Prostate gland (tissue), 2 donors: Measurements from ENCODE around the gene SUCLG2. TPM values are rescaled to one million over a fixed set of nuclear protein-coding genes. Genes with fewer than 3 reads are reported as not detected.

Source experiments
- DNase-seq: peaks from one replicate; pipeline ENCODE4 v3.0.0-alpha.2; 2019; ENCODE audit warnings: low spot score
- H3K27ac ChIP-seq, 2 donors: fragments of 200-600 bp; sonication (generic); 2 replicates each; pipeline ENCODE4 v1.5.1; 2017 to 2019
- H3K27me3 ChIP-seq: fragments of 200-600 bp; sonication (generic); replicated peaks from 2 replicates; pipeline ENCODE4 v1.5.1; 2019; ENCODE audit not compliant: insufficient read depth
- H3K36me3 ChIP-seq, 2 donors: fragments of 200-600 bp; sonication (generic); 1 replicate in 1 of 2; 2 replicates in 1 of 2; pipeline versions ENCODE4 v1.5.1 to v1.8.1; 2017 to 2019
- H3K4me1 ChIP-seq: fragments of 200-600 bp; sonication (generic); replicated peaks from 2 replicates; pipeline ENCODE4 v1.5.1; 2019
- H3K4me3 ChIP-seq, 2 donors: fragments of 200-600 bp; sonication (generic); 2 replicates each; pipeline ENCODE4 v1.5.1; 2017 to 2019
- H3K9me3 ChIP-seq: fragments of 200-600 bp; sonication (generic); 2 replicates; pipeline ENCODE4 v1.5.1; 2017
- CTCF ChIP-seq, 4 experiments: fragments of 200-600 bp in 2 of 4; fragments of 450-650 bp in 2 of 4; sonication (generic) in 2 of 4; IDR thresholded peaks; 1 replicate in 3 of 4; 2 replicates in 1 of 4; pipeline ENCODE4 v1.5.1; 2016 to 2019; ENCODE audit warnings: antibody characterized with exemption in 4 of 4, mild to moderate bottlenecking in 2 of 4, moderate library complexity in 2 of 4
- POLR2A ChIP-seq: fragments of 450-650 bp; IDR thresholded peaks from one replicate; pipeline ENCODE4 v1.6.1; 2016; ENCODE audit warnings: antibody characterized with exemption, mild to moderate bottlenecking
- POLR2AphosphoS5 ChIP-seq: sonication (generic); formaldehyde crosslinking; IDR thresholded peaks from one replicate; pipeline ENCODE4 v1.6.1; 2017; ENCODE audit warnings: antibody characterized with exemption
- WGBS: methylation state at CpG from one replicate; pipeline ENCODE4 v1.1.5; 2018; 5-methylcytosine and 5-hydroxymethylcytosine counted together
- intact Hi-C: fragments of 100-400 bp; cut with DNase I; formaldehyde crosslinking; loops from one replicate; pipeline ENCODE4 v1.14.2; 2022
- total RNA-seq, 2 donors: library from RNA; depleted of rRNA; stranded (reverse); fragments of >200 nt; gene quantifications; one replicate each; pipeline ENCODE4 v1.1.0, GENCODE V29; 2016

Gene SUCLG2
- total RNA-seq, 2 donors from 2014 or later: 33.2 to 65.4 TPM

- intact Hi-C loops: no loop called here
- TF ChIP-seq POLR2AphosphoS5: no peak
- no peak for TF ChIP-seq CTCF (IDR thresholded peaks at IDR 0.05)
- TF ChIP-seq POLR2A: no peak
- DNase-seq: no peak
- Histone ChIP-seq H3K27ac (no peak overlapping the region), H3K4me1 (no peaks in the 10 kb centered on the region), H3K27me3 (no peaks in the 10 kb centered on the region), H3K4me3 (no peak overlapping the region), H3K9me3 (no peaks in the 10 kb centered on the region), H3K36me3 (no peaks in the 10 kb centered on the region)
- WGBS: 63% methylated on average over 1 of the region's 1 CpG
These were observed 6.7 kb upstream of the SUCLG2 start for GRCh38 chr3:67661089-67661488.

DNA sequence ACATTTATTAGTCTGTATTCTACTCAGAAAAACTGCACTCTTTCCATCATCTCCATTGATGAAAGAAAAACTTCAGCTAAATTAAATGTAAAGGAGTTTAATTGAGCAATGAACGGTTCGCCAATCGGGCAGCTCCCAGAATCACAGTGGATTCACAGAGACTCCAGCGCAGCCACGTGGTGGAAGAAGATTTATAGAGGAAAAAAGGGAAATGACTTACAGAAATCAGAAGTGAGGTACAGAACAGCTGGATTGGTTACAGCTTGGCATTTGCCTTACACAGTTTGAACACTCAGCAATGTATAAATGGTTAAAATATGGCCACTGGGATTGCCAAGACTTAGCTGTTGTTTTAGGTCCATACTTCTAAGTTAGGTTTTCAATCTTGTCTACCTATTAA lies 2.8 kb upstream of the SUCLG2 start:
- Histone ChIP-seq H3K9me3 (no peaks in the 10 kb centered on the region), H3K27ac (no peak overlapping the region), H3K4me3 (no peak overlapping the region), H3K27me3 (no peaks in the 10 kb centered on the region), H3K4me1 (no peaks in the 10 kb centered on the region), H3K36me3 (no peaks in the 10 kb centered on the region)
- no peak for TF ChIP-seq POLR2A
- TF ChIP-seq CTCF (IDR thresholded peaks at IDR 0.05): no peak
- no peak for TF ChIP-seq POLR2AphosphoS5
- intact Hi-C loops: no loop called here
- WGBS: 83% methylated on average over 5 of the region's 5 CpGs
- DNase-seq: no peak

- 94% methylated on average over 2 of the region's 2 CpGs for WGBS
- no peaks in the 10 kb centered on the region for H3K4me1 ChIP-seq
- TF ChIP-seq POLR2AphosphoS5 (no peak), CTCF (IDR thresholded peaks at IDR 0.05) (no peak), POLR2A (no peak)
- no peaks in the 10 kb centered on the region for H3K36me3 ChIP-seq
- H3K9me3 ChIP-seq: no peaks in the 10 kb centered on the region
- intact Hi-C loops: no loop called here
- H3K27ac ChIP-seq: no peak overlapping the region
- no peaks in the 10 kb centered on the region for H3K27me3 ChIP-seq
- H3K4me3 ChIP-seq: no peak overlapping the region
- DNase-seq: no peak
These were observed 2.2 kb upstream of the SUCLG2 start for GRCh38 chr3:67656614-67657013.

DNA sequence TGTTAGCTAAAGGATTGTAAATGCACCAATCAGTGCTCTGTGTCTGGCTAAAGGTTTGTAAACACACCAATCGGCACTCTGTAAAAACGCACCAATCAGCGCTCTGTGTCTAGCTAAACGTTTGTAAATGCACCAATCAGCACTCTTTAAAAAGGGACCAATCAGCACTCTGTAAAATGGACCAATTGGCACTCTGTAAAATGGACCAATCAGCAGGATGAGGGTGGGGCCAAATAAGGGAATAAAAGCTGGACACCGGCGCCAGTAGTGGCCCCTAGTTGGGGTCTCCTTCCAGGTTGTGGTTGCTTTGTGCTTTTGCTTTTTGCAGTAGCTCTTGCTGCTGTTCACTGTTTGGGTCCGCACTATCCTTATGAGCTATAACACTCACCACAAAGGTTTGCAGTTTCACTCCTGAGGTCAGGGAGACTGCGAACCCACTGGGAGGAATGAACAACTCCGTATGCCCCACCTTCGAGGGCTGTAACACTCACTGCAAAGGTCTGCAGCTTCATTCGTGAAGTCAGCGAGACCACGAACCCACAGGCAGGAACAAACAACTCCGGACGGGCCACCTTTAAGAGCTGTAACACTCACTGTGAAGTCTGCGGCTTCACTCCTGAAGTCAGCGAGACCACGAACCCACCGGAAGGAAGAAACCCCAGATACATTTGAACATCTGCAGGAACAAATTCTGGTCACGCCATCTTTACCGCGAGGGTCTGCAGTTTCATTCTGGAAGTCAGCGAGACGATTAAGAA lies 1.1 kb upstream of the SUCLG2 start:
- DNase-seq: peak; percentile 15
- WGBS: 88% methylated on average over 24 of the region's 24 CpGs
- intact Hi-C loops: no loop called here

More for the DNA sequence above, 1.1 kb upstream of the SUCLG2 start:
- Histone ChIP-seq H3K4me1 (no peaks in the 10 kb centered on the region), H3K27me3 (no peaks in the 10 kb centered on the region), H3K9me3 (no peaks in the 10 kb centered on the region), H3K36me3 (no peaks in the 10 kb centered on the region), H3K4me3 (no peak overlapping the region), H3K27ac (no peak overlapping the region)
- TF ChIP-seq POLR2A: no peak
- no peak for TF ChIP-seq CTCF (IDR thresholded peaks at IDR 0.05)
- TF ChIP-seq POLR2AphosphoS5: no peak
